HG02938 (cell line): ENCODE results near the gene TMCO5A.
"Not testable (repeated sequence)": the region's sequence is repeated elsewhere in the genome, so short reads cannot be mapped to it uniquely, and the experiment has no call there.

Source experiments
- ATAC-seq: cut with Tn5 transposase; IDR thresholded peaks from one replicate; pipeline ENCODE4 v1.9.1; 2021; ENCODE audit warnings: mild to moderate bottlenecking, moderate library complexity; ENCODE audit not compliant: unreplicated experiment

TMCO5A gene

DNA sequence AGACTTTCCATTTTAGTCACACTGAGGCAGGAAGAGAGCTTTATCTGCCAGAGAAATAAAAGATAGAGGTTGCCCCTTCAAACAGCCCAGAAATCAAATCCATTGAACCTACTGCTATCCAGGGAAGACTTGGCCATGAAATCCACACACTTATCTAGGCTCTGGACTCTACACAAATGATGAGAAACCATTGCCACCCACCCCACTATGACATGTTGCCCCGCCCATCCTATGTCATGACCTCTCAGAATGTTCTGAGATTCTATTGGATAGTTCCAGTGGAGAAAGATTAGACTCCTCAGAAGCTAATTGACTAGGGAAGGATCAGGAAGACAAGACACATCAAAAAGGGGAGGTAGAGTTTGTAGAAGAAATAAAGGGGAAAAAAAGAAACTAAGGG is at the start of gene TMCO5A:
Gene TMCO5A (plus strand): TSS at position 301 of the 400 bp plus-strand sequence. CDS start 1,684 bp downstream, outside the sequence.
- ATAC-seq, result no peak

DNA sequence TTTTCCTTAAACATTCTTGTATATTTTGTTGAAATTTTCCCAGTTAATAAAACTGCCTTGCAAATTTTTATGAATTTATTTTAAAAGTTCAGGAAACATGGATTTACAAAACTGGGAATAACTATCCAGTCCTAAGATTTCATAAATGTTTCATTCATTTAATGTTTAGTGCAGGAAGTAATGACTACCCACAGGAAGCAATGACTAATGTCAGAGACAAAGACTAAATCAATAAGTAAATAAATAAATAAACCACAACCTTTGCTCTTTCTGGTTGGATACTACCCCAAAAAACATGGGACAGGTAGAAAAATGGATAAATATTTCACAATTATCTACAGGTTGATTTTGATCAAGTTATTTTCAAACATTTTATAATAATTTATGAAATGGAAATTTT is 48.8 kb upstream of the TMCO5A start:
- ATAC-seq, result no peak

GRCh38 chr15:37888356-37888755 is 46.1 kb upstream of the TMCO5A start:
- no peak for ATAC-seq

DNA sequence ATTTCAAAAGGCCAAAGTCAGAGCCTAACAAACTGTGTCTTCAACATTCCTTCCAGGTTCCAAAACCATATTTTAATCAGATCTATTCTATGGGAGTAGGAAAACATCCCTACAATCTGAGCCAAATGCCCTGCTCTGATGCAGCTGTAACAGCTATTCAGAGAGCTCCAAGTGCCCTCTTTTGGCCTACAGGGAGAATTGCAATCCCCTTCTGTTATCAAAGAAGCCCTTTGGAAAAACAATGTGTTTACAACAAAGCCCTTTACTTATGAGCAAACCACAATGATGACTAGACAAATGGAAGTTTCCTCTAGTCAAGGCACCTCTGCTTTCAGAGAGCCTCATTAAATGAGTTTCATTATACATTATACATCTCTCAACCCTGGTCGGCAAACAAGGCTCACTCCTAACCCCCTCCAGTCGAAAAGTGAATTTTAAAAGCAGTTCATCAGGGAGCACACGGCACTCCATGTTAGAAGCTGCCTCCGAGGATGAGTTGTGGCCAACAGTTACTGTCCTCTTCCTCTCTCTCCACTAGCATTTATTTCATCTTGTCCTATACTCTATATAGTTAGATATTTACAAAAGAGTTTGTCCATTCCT is 42.6 kb upstream of the TMCO5A start:
- ATAC-seq, result peak; percentile 58

DNA sequence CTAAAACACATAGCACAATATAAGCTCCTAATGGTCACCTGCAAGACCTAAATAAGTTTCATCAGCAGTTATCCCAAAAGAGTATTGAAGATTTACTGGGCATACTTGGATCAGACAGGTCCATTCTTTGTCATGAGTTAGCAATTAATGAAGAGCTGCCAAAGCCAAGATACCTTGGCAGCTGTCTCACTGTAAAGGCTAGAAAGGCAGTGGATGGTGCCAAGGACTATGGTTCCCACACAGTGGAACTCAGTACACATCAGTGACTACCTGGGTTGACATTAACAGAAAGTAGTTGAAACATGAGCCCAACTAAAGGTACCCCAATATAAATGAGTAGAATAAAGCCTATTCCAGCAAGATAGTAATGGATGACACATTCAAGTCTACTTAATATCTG is 41.1 kb upstream of the TMCO5A start:
- no peak for ATAC-seq

DNA sequence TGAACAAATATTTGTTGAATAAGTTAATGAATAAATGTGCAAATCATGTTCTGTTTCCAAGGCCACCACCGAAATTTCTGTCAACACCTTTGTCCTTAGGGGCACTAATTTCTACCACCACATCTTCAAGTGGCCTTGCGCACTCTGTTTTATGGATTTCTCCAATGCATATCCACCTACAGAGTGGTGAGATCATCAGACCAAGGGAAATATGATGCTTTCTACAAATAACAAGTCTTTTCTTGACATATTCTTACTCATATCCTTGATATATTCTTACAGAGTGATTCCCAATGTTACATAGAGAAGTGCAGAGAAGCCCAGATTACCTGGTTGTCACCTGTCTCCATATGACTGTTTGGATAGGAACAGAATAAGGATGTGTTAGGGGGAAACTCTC is 36.1 kb upstream of the TMCO5A start:
- no peak for ATAC-seq

DNA sequence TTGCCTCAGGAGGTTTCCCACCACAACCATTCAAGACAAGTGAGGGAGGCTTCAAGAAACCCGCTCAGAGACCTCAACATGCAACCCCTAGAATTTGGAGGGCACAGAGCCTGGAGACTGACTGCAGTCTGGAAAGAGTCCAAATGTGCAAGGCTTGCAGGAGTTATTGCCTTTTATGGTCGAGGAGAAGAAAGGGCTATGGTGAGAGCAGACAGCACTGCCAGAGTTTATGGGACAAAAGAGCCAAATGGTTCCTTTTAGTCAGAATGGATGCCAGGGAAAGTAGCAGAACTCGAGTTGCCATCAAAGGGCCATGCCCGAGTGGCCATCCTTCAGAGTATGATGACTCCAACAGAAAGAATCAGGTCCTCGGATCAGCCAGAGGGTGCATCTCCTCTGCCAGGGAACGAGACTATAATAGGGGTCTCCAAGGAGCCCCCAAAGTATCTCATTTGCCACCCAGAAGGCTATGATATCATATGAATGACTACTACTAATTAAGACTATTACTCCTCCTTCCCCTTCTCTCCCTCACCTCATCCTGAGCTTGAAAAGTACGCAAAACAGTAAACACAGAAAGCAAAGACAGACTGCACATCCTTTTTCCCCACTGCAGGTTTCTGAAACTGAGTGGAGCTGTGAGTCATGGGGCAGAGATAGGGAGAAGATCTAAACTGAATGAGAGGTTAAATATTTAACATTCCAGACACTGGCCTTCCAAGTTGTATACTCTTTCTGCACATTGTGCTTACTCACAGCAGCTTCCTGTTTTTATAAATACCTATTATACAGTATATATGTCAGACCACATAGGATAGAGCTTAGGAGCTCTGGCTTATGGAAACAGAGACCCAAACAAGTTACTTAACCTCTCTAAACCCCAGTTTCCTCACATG is 33.9 kb upstream of the TMCO5A start:
- ATAC-seq, result no peak

DNA sequence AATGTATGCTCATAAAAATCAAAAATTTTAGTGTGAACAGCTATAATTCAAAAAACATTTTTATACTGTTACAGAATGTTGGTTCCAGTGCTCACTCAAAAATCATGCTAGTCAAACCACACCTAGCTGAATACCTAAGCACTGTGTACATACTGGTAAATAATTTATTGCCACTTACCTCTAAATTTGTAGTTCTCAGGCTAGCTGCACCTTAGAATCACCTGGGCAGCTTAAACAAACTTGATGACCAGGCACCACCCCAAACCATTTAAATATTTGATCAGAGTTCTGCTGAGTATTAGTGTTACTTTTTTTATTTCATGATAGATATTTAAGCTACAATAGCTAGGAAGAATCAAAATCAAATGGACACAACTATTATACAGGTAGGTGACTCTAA is 32.3 kb upstream of the TMCO5A start:
- no peak for ATAC-seq

GRCh38 chr15:37903919-37904625 is 30.4 kb upstream of the TMCO5A start:
- ATAC-seq, result no peak

DNA sequence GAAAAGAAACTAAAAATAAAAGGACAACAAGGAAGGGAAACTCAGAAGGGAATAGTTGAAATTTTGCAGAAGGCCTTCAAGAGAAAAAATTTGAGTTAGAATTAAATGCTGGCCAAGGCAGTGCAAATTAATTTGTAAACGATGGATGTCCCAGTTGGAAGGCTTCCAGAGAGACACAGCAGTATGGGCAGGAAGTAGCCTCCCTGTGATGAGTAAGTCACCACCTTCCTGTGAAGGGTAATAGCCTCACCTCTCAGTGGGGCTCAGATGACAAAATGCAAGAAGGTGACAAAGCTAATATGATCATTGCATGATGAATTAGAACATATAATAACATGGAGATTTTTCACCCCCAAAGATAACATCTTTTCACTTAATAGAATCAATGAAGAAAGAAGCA is 27.3 kb upstream of the TMCO5A start:
- ATAC-seq, result no peak

- ATAC-seq, result no peak
Observed at GRCh38 chr15:37921527-37922385, 12.7 kb upstream of the TMCO5A start.

- no peak for ATAC-seq
Observed at GRCh38 chr15:37926136-37926535, 8.3 kb upstream of the TMCO5A start.

DNA sequence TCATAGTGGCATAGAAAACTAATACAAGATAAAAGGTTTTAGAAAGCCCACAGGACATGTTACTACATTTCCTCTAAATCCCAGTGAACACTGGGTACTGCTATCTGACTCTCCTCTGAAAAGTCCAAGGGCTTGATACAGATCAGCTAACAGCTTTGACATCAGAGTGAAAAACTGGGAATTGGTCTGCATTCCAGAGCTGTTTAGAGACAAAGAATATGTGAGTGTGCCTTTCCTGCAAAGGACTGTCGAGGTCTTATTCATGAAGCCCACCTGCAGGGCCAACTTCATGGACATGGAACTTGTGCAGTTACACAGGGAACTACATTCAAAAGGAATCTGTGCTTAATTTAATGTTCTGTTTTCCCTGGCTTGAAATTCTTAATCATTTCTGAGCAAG is 5.2 kb upstream of the TMCO5A start:
- ATAC-seq, result no peak

DNA sequence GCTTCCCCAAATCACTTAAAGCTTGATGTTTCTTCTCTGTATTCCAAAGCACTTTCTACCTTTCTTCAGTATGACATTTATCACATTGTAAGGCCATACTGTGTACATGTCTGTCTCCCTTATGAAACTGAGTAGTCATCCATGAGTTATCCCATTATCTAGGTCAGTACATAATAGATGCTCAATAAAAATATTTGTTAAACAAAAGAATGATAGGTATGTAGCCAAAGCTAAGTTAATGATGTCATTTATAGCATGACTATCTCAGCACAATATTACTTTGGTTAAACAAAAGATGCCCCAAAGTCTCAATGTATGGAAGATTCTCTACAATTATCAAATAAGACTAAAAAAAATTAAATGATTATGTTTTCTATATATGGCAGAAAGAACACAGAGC is 3.1 kb upstream of the TMCO5A start:
- ATAC-seq, result no peak

DNA sequence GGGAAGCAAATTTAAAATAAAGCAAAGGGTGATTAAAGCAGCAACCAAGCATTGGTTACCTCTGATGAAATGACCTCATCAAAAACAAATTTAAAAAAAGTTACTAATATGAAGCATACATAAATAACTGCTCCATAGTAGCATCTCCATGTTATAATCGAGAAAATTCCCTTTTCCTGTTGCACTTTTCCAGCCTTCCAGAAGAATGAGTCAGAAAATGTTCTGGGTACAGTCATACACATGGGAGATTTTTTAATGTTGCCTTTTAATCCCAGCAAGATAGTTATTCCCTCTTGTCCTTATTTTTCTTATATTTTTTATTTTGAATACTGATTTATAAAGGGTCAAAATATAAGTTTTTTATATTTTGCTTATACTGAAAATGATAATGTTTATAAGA is 2.6 kb upstream of the TMCO5A start:
- ATAC-seq, result no peak

- ATAC-seq, result no peak
Observed at GRCh38 chr15:37932549-37932948, 1.9 kb upstream of the TMCO5A start.

DNA sequence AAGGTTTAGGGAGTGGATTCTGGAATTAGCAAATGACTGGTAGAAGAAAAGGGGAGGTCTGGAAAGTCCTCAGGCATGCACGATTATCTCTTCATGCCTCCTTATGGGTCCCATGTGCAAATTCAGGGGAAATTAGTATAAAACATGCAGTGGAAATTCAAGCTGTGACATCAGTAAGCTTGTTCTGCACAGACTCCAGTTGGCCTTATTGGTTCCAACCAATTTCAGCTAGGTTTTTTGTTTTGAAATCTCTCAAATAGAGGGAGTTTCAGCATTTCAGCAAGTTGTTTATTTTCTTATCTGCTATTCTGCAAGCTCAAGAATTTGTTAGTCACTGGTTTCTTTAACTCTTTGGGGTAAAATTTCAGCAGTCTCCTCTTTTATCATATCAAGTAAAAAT is 774 bp upstream of the TMCO5A start:
- no peak for ATAC-seq

- no peak for ATAC-seq
Observed at GRCh38 chr15:37940876-37941275, 6.4 kb downstream of the TMCO5A start.

- no peak for ATAC-seq
Observed at GRCh38 chr15:37941779-37942178, 7.3 kb downstream of the TMCO5A start.

DNA sequence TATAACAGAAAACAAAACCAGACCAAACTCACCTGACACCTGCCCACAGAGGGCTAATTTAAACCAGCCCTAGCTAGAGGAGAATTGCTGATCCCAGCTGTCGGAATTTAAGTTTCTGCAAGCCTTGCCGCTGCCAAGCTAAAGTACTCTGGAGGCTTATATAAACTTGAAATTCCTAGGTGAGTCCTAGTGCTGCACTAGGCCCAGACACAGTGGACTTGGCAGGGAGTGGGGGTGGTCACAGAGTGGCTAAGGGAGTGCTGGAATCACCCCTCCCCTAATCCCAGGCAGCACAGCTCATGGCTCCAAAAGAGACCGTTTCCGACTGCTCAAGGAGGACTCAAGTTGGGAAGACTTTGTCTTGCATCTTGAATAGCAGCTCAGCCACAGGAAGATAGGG is 17.6 kb downstream of the TMCO5A start:
- ATAC-seq, result no peak

- not testable (repeated sequence) for ATAC-seq
Observed at GRCh38 chr15:37960742-37961141, 26.3 kb downstream of the TMCO5A start.
